Osteoblast (primary cell): ENCODE results near the gene NDUFA3. TPM values are rescaled to one million over a fixed set of nuclear protein-coding genes. Genes with fewer than 3 reads are reported as not detected.

ENCODE experiments used
- DNase-seq: peaks from one replicate; pipeline ENCODE4 v3.0.0; 2011; ENCODE audit warnings: low spot score, mixed read lengths; ENCODE audit not compliant: insufficient read length; ENCODE audit errors: missing footprints
- H2AFZ ChIP-seq: 2 replicates; pipeline ENCODE4 v1.6.0; 2011; ENCODE audit warnings: mild to moderate bottlenecking, low read length
- H3K27ac ChIP-seq: 2 replicates; pipeline ENCODE4 v1.5.1; 2011; ENCODE audit warnings: mild to moderate bottlenecking, low read depth, low read length, moderate library complexity
- H3K27me3 ChIP-seq: 2 replicates; pipeline ENCODE4 v1.6.0; 2012; ENCODE audit warnings: mild to moderate bottlenecking, control low read depth, inconsistent platforms, low read length, moderate library complexity; ENCODE audit not compliant: insufficient read depth
- H3K36me3 ChIP-seq: 2 replicates; pipeline ENCODE4 v1.5.1; 2011; ENCODE audit warnings: mild to moderate bottlenecking, low read length, control low read depth, moderate library complexity; ENCODE audit not compliant: insufficient read depth
- H3K4me1 ChIP-seq: 2 replicates; pipeline ENCODE4 v1.5.1; 2011; ENCODE audit warnings: mild to moderate bottlenecking, low read length, control low read depth, moderate library complexity; ENCODE audit not compliant: insufficient read depth
- H3K4me2 ChIP-seq: 2 replicates; pipeline ENCODE4 v1.6.0; 2011; ENCODE audit warnings: mild to moderate bottlenecking, low read length; ENCODE audit not compliant: insufficient read depth
- H3K4me3 ChIP-seq: fragments of 200-600 bp; sonication (generic); 3 replicates; pipeline ENCODE4 v1.5.1; 2012; ENCODE audit warnings: mild to moderate bottlenecking, low read length, inconsistent platforms; ENCODE audit not compliant: insufficient read depth
- H3K79me2 ChIP-seq: 2 replicates; pipeline ENCODE4 v1.6.0; 2012; ENCODE audit warnings: mild to moderate bottlenecking, low read length, control low read depth, inconsistent platforms; ENCODE audit not compliant: insufficient read depth
- H3K9me3 ChIP-seq: 2 replicates; pipeline ENCODE4 v1.5.1; 2011; ENCODE audit warnings: low read depth, low read length, control low read depth
- H4K20me1 ChIP-seq: 2 replicates; pipeline ENCODE4 v1.6.0; 2012; ENCODE audit warnings: mild to moderate bottlenecking, low read length, control low read depth; ENCODE audit not compliant: insufficient read depth
- total RNA-seq: library from RNA; depleted of rRNA; stranded (reverse); fragments of >200 nt; gene quantifications from 2 replicates; pipeline ENCODE4 v1.2.3, GENCODE V29; 2012
- TF ChIP-seq, protein P1 (sequence below): IDR thresholded peaks from 2 replicates; pipeline ENCODE4 v1.5.1; 2011; ENCODE audit warnings: mild to moderate bottlenecking, low read depth, low read length, moderate library complexity; ENCODE audit errors: extremely low read depth

NDUFA3 gene
- total RNA-seq, 1 donor, result 8.3 TPM

DNA sequence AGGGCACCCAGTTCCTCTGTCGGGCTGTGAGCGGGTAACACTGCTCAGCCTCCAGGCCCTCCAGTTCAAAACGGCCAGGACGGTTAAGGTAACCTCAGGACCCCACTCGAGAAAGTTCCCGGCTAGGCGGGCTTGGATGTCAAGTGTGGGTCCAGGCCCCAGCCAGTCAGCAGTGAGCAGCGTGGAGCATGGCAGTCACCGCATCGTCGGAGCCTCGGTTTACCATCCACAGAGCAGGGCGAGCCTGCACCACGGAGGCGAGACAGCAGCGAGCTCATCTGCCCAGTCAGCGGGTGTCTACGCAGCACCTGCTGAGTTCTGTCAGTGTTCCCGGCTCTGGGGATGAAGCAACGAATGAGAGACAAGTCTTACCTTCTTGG, 27.0 kb downstream of the NDUFA3 start:
- no peak overlapping the region for H3K27ac ChIP-seq
- no peaks in the 10 kb centered on the region for H3K9me3 ChIP-seq
- peaks cover 36% of the 10 kb centered on the region for H3K36me3 ChIP-seq
- no peak overlapping the region for H3K4me3 ChIP-seq
- no peaks in the 10 kb centered on the region for H3K4me1 ChIP-seq
- H3K79me2 ChIP-seq, result no peaks in the 10 kb centered on the region
- TF ChIP-seq, protein P1, sequence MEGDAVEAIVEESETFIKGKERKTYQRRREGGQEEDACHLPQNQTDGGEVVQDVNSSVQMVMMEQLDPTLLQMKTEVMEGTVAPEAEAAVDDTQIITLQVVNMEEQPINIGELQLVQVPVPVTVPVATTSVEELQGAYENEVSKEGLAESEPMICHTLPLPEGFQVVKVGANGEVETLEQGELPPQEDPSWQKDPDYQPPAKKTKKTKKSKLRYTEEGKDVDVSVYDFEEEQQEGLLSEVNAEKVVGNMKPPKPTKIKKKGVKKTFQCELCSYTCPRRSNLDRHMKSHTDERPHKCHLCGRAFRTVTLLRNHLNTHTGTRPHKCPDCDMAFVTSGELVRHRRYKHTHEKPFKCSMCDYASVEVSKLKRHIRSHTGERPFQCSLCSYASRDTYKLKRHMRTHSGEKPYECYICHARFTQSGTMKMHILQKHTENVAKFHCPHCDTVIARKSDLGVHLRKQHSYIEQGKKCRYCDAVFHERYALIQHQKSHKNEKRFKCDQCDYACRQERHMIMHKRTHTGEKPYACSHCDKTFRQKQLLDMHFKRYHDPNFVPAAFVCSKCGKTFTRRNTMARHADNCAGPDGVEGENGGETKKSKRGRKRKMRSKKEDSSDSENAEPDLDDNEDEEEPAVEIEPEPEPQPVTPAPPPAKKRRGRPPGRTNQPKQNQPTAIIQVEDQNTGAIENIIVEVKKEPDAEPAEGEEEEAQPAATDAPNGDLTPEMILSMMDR, result no peak
- H3K4me2 ChIP-seq, result no peak overlapping the region
- no peak for DNase-seq
- H4K20me1 ChIP-seq, result no peaks in the 10 kb centered on the region
- no peaks in the 10 kb centered on the region for H3K27me3 ChIP-seq
- no peak overlapping the region for H2AFZ ChIP-seq

DNA sequence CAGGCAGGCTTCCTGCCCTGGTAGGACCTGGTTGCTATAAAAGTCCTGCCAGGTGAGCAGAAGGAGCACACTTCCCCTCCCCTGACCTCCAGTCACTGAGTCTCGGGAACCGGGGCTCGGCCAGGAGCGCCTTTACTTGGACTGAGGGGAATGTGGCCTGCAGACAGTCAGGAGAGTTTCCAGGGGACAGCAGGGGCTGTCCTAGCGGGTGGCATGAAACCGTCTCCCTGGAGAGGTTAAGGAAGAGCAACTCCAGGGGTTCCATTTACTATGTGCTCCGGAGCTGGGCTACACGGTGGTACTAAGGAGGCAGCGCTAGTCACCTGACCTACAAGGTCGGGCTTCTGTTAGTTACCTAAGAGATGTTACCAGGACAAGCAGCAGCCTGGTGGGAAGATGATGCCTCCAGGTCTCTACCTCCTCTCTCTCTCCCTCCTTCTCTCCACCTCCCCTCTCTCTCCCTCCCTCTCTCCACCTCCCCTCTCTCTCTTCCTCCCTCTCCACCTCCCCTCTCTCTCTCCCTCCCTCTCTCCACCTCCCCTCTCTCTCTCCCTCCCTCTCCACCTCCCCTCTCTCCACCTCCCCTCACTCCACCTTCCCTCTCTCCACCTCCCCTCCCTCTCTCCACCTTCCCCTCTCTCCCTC, 30.8 kb downstream of the NDUFA3 start:
- H3K27ac ChIP-seq, result no peak overlapping the region
- peaks cover 22% of the 10 kb centered on the region for H3K36me3 ChIP-seq
- H3K79me2 ChIP-seq, result peaks cover 9% of the 10 kb centered on the region
- H3K4me3 ChIP-seq, result no peak overlapping the region
- TF ChIP-seq, protein P1, result no peak
- H2AFZ ChIP-seq, result no peak overlapping the region
- H4K20me1 ChIP-seq, result peaks cover 1% of the 10 kb centered on the region
- H3K4me2 ChIP-seq, result no peak overlapping the region
- peaks cover 11% of the 10 kb centered on the region for H3K4me1 ChIP-seq
- no peaks in the 10 kb centered on the region for H3K9me3 ChIP-seq
- DNase-seq, result no peak
- no peaks in the 10 kb centered on the region for H3K27me3 ChIP-seq

DNA sequence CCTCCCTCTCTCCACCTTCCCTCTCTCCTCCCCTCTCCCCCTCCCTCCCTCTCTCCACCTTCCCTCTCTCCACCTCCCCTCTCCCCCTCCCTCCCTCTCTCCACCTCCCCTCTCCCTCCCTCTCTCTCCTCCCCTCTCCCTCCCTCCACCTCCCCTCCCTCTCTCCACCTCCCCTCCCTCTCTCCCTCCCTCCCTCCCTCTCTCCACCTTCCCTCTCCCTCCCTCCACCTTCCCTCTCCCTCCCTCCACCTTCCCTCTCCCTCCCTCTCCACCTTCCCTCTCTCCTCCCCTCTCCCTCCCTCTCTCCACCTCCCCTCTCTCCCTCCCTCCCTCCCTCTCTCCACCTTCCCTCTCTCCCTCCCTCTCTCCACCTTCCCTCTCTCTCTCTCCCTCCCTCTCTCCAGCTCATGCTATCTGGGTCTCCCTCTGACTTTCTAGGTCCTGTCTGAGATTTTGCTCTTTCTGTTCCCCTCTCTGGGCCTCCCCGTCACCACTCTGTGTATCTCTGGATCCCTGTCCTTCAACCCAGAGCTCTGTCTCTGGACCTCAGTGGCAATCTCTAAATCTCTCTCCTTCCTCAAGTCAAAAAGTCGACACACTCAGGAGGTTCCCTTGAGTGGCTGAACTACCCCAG, 31.4 kb downstream of the NDUFA3 start:
- TF ChIP-seq, protein P1, result no peak
- H3K79me2 ChIP-seq, result peaks cover 15% of the 10 kb centered on the region
- peaks cover 16% of the 10 kb centered on the region for H3K4me1 ChIP-seq
- no peak for DNase-seq
- no peaks in the 10 kb centered on the region for H3K9me3 ChIP-seq
- peaks cover 23% of the 10 kb centered on the region for H3K36me3 ChIP-seq
- H3K27ac ChIP-seq, result no peak overlapping the region
- no peak overlapping the region for H3K4me2 ChIP-seq
- H2AFZ ChIP-seq, result no peak overlapping the region
- peaks cover 7% of the 10 kb centered on the region for H4K20me1 ChIP-seq
- H3K4me3 ChIP-seq, result no peak overlapping the region
- H3K27me3 ChIP-seq, result no peaks in the 10 kb centered on the region

DNA sequence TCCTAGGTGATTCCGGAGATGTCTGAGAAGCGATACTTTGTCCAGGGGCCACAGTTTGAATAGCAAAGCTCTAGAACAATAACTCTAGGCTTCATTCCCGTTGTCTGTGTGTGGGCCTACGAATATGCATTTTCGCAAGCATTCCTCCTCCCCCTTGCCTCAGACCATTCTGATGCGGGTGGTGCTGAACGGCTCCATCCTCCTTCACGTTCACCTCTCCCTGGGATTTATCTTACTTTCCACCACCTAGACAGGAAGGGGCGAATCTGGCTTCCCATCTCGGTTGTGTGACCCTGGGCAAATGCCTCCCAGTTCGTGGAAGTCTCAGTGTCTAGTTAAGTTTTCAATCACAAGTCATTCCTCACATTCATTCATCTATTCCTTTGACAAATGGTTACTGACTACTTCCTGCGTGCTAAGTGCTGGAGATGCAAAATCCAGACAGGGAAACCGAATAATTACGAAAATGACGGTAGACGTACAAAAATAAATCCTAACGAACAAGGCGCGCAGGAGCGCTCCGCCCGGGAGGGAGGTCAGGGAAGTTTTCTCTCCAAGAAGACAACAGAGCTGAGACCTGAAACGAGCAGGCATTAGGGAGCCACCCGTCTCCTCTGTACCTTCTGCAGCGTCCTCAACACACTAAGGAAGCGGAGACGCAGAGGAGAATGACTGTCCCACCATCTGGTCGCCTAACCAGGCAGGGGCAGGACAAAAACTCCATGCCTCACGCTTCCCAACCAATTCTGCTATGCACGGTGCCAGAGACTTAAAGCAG, 33.6 kb downstream of the NDUFA3 start:
- H3K79me2 ChIP-seq, result peaks cover 37% of the 10 kb centered on the region
- H3K9me3 ChIP-seq, result no peaks in the 10 kb centered on the region
- peaks cover 29% of the 10 kb centered on the region for H4K20me1 ChIP-seq
- H3K27me3 ChIP-seq, result no peaks in the 10 kb centered on the region
- TF ChIP-seq, protein P1, result no peak
- peak; percentile 92 for DNase-seq
- H3K4me1 ChIP-seq, result peaks cover 19% of the 10 kb centered on the region
- peak overlapping the region; percentile 71 for H3K27ac ChIP-seq
- peak overlapping the region; percentile 99 for H3K4me2 ChIP-seq
- peak overlapping the region; percentile 76 for H3K4me3 ChIP-seq
- H3K36me3 ChIP-seq, result peaks cover 26% of the 10 kb centered on the region
- peak overlapping the region; percentile 81 for H2AFZ ChIP-seq
